ENCODE results near the gene C1orf74.

Gene C1orf74

GRCh38 chr1:209823143-209824041, 39.0 kb upstream of the C1orf74 start:
- Histone ChIP-seq H3F3A (ENCODE audit: low read depth) (no peaks in the 10 kb centered on the region), H3K9ac (ENCODE audit: low read depth, low read length, poor library complexity, severe bottlenecking) (no peak overlapping the region), H3K36me3 (ENCODE audit: insufficient read depth, low read length) (no peaks in the 10 kb centered on the region), H3K4me2 (ENCODE audit: low read depth, low read length, poor library complexity, severe bottlenecking) (peak overlapping the region; percentile 43), H3K27me3 (ENCODE audit: insufficient read depth, low read length, poor library complexity, severe bottlenecking) (no peaks in the 10 kb centered on the region), H2AFZ (ENCODE audit: low read length) (peak overlapping the region; percentile 91), H3K9me2 (replicated peaks; ENCODE audit: low read depth, low read length) (no peaks in the 10 kb centered on the region), H3K9me3 (ENCODE audit: insufficient read depth, low read depth, low read length) (no peaks in the 10 kb centered on the region), H3K79me2 (ENCODE audit: insufficient read depth, low read length) (peaks cover 6% of the 10 kb centered on the region), H3K4me1 (ENCODE audit: insufficient read depth, low read length, poor library complexity, severe bottlenecking) (peaks cover 3% of the 10 kb centered on the region), H3K4me3 (ENCODE audit: low read length, poor library complexity, severe bottlenecking) (peak overlapping the region; percentile 22), H4K20me1 (ENCODE audit: insufficient read depth, low read length, poor library complexity, severe bottlenecking) (no peaks in the 10 kb centered on the region)
- no peak for TF ChIP-seq EZH2phosphoT487 (IDR thresholded peaks at IDR 0.05; ENCODE audit: borderline replicate concordance)
- TF ChIP-seq CTCF (conservative IDR thresholded peaks at IDR 0.05; ENCODE audit: low read length): peak; percentile 85

- Histone ChIP-seq H3K4me2 (ENCODE audit: low read depth, low read length, poor library complexity, severe bottlenecking) (no peak overlapping the region), H3K4me1 (ENCODE audit: insufficient read depth, low read length, poor library complexity, severe bottlenecking) (peaks cover 3% of the 10 kb centered on the region)
- no peak for TF ChIP-seq EZH2phosphoT487 (IDR thresholded peaks at IDR 0.05; ENCODE audit: borderline replicate concordance)
- TF ChIP-seq CTCF (conservative IDR thresholded peaks at IDR 0.05; ENCODE audit: low read length): no peak
These were observed 38.3 kb upstream of the C1orf74 start for GRCh38 chr1:209822706-209823105.

GRCh38 chr1:209820986-209821385, 36.6 kb upstream of the C1orf74 start:
- no peaks in the 10 kb centered on the region for H3K9me3 ChIP-seq (ENCODE audit: insufficient read depth, low read depth, low read length)
- H3K4me1 ChIP-seq (ENCODE audit: insufficient read depth, low read length, poor library complexity, severe bottlenecking): no peaks in the 10 kb centered on the region
- TF ChIP-seq EZH2phosphoT487 (IDR thresholded peaks at IDR 0.05; ENCODE audit: borderline replicate concordance) (no peak), CTCF (conservative IDR thresholded peaks at IDR 0.05; ENCODE audit: low read length) (no peak)
- H3F3A ChIP-seq (ENCODE audit: low read depth): no peaks in the 10 kb centered on the region
- no peaks in the 10 kb centered on the region for H3K27me3 ChIP-seq (ENCODE audit: insufficient read depth, low read length, poor library complexity, severe bottlenecking)
- no peaks in the 10 kb centered on the region for H3K9me2 ChIP-seq (replicated peaks; ENCODE audit: low read depth, low read length)
- H3K4me2 ChIP-seq (ENCODE audit: low read depth, low read length, poor library complexity, severe bottlenecking): no peak overlapping the region
- no peak overlapping the region for H2AFZ ChIP-seq (ENCODE audit: low read length)
- H3K4me3 ChIP-seq (ENCODE audit: low read length, poor library complexity, severe bottlenecking): no peak overlapping the region
- no peak overlapping the region for H3K9ac ChIP-seq (ENCODE audit: low read depth, low read length, poor library complexity, severe bottlenecking)
- no peaks in the 10 kb centered on the region for H3K79me2 ChIP-seq (ENCODE audit: insufficient read depth, low read length)
- no peaks in the 10 kb centered on the region for H3K36me3 ChIP-seq (ENCODE audit: insufficient read depth, low read length)
- no peaks in the 10 kb centered on the region for H4K20me1 ChIP-seq (ENCODE audit: insufficient read depth, low read length, poor library complexity, severe bottlenecking)

More at GRCh38 chr1:209822706-209823105, 38.3 kb upstream of the C1orf74 start:
- Histone ChIP-seq H3K9me3 (ENCODE audit: insufficient read depth, low read depth, low read length) (no peaks in the 10 kb centered on the region), H2AFZ (ENCODE audit: low read length) (peak overlapping the region; percentile 91), H3K79me2 (ENCODE audit: insufficient read depth, low read length) (no peaks in the 10 kb centered on the region), H3K9ac (ENCODE audit: low read depth, low read length, poor library complexity, severe bottlenecking) (no peak overlapping the region), H4K20me1 (ENCODE audit: insufficient read depth, low read length, poor library complexity, severe bottlenecking) (no peaks in the 10 kb centered on the region), H3K36me3 (ENCODE audit: insufficient read depth, low read length) (no peaks in the 10 kb centered on the region), H3F3A (ENCODE audit: low read depth) (no peaks in the 10 kb centered on the region), H3K27me3 (ENCODE audit: insufficient read depth, low read length, poor library complexity, severe bottlenecking) (no peaks in the 10 kb centered on the region), H3K9me2 (replicated peaks; ENCODE audit: low read depth, low read length) (no peaks in the 10 kb centered on the region), H3K4me3 (ENCODE audit: low read length, poor library complexity, severe bottlenecking) (no peak overlapping the region)

All from Loucy (cell line).